A549 (cell line): ENCODE data around the gene DNAJC18. TPM values are rescaled to one million over a fixed set of nuclear protein-coding genes. Genes with fewer than 3 reads are reported as not detected.

Source experiments
- ATAC-seq, 2 experiments: fragments of 200-7000 bp in 1 of 2; fragments of >200 bp in 1 of 2; cut with Nextera tagmentation in 1 of 2; cut with Tn5 transposase in 1 of 2; 3 replicates each; pipeline versions ENCODE4 v1.8.0 to v1.9.1; 2018 to 2020; ENCODE audit warnings: mild to moderate bottlenecking in 1 of 2, moderate library complexity in 1 of 2
- CTCF ChIA-PET: fragments of 300-600 bp; sonication (Branson Sonifier 250); formaldehyde crosslinking; extraction: SDS; loops from one replicate; lab custom pipeline; 2021; ENCODE audit warnings: antibody characterized with exemption, inconsistent platforms; lab: Yijun Ruan, JAX
- POLR2A ChIA-PET: fragments of 350-600 bp; formaldehyde crosslinking; extraction: SDS; loops from one replicate; lab custom pipeline; 2021; ENCODE audit warnings: antibody characterized with exemption, inconsistent platforms; lab: Yijun Ruan, JAX
- DNase-seq, 2 experiments: peaks; one replicate each; pipeline versions ENCODE4 v3.0.0 to v3.0.0-alpha.2; 2011 to 2016; ENCODE audit warnings: low read depth in 1 of 2, low spot score in 1 of 2
- FAIRE-seq: peaks from 2 replicates; lab custom pipeline; 2011; peaks lifted over from hg19 to GRCh38; lab: Jason Lieb, UNC
- H3K27ac ChIP-seq, 2 experiments: fragments of >200 bp; sonication (Bioruptor Twin); formaldehyde crosslinking; 3 replicates each; pipeline ENCODE4 v1.5.1; 2016 to 2017
- H3K4me1 ChIP-seq: fragments of >200 bp; sonication (Bioruptor Twin); formaldehyde crosslinking; 3 replicates; pipeline ENCODE4 v1.6.1; 2016
- H3K4me2 ChIP-seq: fragments of >200 bp; sonication (Bioruptor Twin); formaldehyde crosslinking; 3 replicates; pipeline ENCODE4 v1.6.1; 2016
- H3K4me3 ChIP-seq: fragments of >200 bp; sonication (Bioruptor Twin); formaldehyde crosslinking; 3 replicates; pipeline ENCODE4 v1.5.1; 2016
- H3K9me3 ChIP-seq: fragments of >200 bp; sonication (Bioruptor Twin); formaldehyde crosslinking; 3 replicates; pipeline ENCODE4 v1.6.1; 2016
- BCL3 ChIP-seq: fragments of >200 bp; sonication (Bioruptor Twin); formaldehyde crosslinking; IDR thresholded peaks from 3 replicates; pipeline ENCODE4 v1.6.1; 2016
- CEBPB ChIP-seq, 2 experiments: fragments of >200 bp in 1 of 2; sonication (Bioruptor Twin) in 1 of 2; formaldehyde crosslinking in 1 of 2; IDR thresholded peaks; 2 replicates each; pipeline ENCODE4 v1.6.1; 2012 to 2016
- CHD2 ChIP-seq: fragments of 150-350 bp; IDR thresholded peaks from 2 replicates; pipeline ENCODE4 v1.6.1; 2014; ENCODE audit warnings: low read length; ENCODE audit not compliant: partially characterized antibody
- CTCF ChIP-seq: fragments of >200 bp; sonication (Bioruptor Twin); formaldehyde crosslinking; IDR thresholded peaks from 3 replicates; pipeline ENCODE4 v1.5.1; 2016
- E2F6 ChIP-seq: IDR thresholded peaks from 2 replicates; pipeline ENCODE4 v1.6.1; 2012; ENCODE audit warnings: low read depth, borderline replicate concordance
- EHF ChIP-seq: fragments of 250-450 bp; sonication (Bioruptor Pico); IDR thresholded peaks from 2 replicates; pipeline ENCODE4 v1.5.0; 2020; ENCODE audit warnings: mild to moderate bottlenecking
- ESRRA ChIP-seq: fragments of 150-350 bp; IDR thresholded peaks from 2 replicates; pipeline ENCODE4 v1.6.1; 2014; ENCODE audit warnings: mild to moderate bottlenecking, low read length, borderline replicate concordance
- FOSL2 ChIP-seq, 2 experiments: fragments of 450-650 bp in 1 of 2; fragments of >200 bp in 1 of 2; sonication (Bioruptor Twin) in 1 of 2; formaldehyde crosslinking; IDR thresholded peaks; 2 replicates each; pipeline versions ENCODE4 v1.5.0 to v1.6.1; 2016 to 2020; ENCODE audit warnings: mild to moderate bottlenecking in 1 of 2, moderate library complexity in 1 of 2
- HMGXB4 ChIP-seq: fragments of 250-450 bp; sonication (Bioruptor Pico); IDR thresholded peaks from 2 replicates; pipeline ENCODE4 v1.5.0; 2021; ENCODE audit warnings: mild to moderate bottlenecking, moderate library complexity, borderline replicate concordance
- JUN ChIP-seq, 2 experiments: fragments of >200 bp; sonication (Bioruptor Twin); formaldehyde crosslinking; IDR thresholded peaks; 2 replicates in 1 of 2; 3 replicates in 1 of 2; pipeline ENCODE4 v1.6.1; 2016 to 2017
- MAFK ChIP-seq: fragments of 450-650 bp; IDR thresholded peaks from 2 replicates; pipeline ENCODE4 v1.6.1; 2014; ENCODE audit not compliant: partially characterized antibody
- MAX ChIP-seq: IDR thresholded peaks from 2 replicates; pipeline ENCODE4 v1.6.1; 2012
- MYC ChIP-seq: IDR thresholded peaks from 2 replicates; pipeline ENCODE4 v1.6.1; 2012; ENCODE audit warnings: mild to moderate bottlenecking, inconsistent platforms, low read length, improper control_type of control experiment, borderline replicate concordance
- NPAS2 ChIP-seq: fragments of 250-450 bp; sonication (Bioruptor Pico); IDR thresholded peaks from 2 replicates; pipeline ENCODE4 v1.8.0; 2022; ENCODE audit warnings: mild to moderate bottlenecking, moderate library complexity, borderline replicate concordance
- NR3C1 ChIP-seq: fragments of >200 bp; sonication (Bioruptor Twin); formaldehyde crosslinking; IDR thresholded peaks from 3 replicates; pipeline ENCODE4 v1.6.1; 2017
- PHF8 ChIP-seq: fragments of 200-600 bp; sonication (generic); IDR thresholded peaks from 2 replicates; pipeline ENCODE4 v1.6.1; 2016; ENCODE audit warnings: low read depth, mild to moderate bottlenecking, antibody characterized with exemption, moderate library complexity, borderline replicate concordance
- POLR2A ChIP-seq: IDR thresholded peaks from 2 replicates; pipeline ENCODE4 v1.6.1; 2012; ENCODE audit warnings: mild to moderate bottlenecking, low read length
- POLR2AphosphoS2 ChIP-seq: conservative IDR thresholded peaks from 2 replicates; pipeline ENCODE4 v1.6.1; 2012; ENCODE audit warnings: low read length, improper control_type of control experiment, inconsistent platforms
- RAD21 ChIP-seq, 2 experiments: fragments of >200 bp in 1 of 2; sonication (Bioruptor Twin) in 1 of 2; formaldehyde crosslinking in 1 of 2; IDR thresholded peaks in 1 of 2; conservative IDR thresholded peaks in 1 of 2; 2 replicates in 1 of 2; 3 replicates in 1 of 2; pipeline ENCODE4 v1.6.1; 2012 to 2018; ENCODE audit warnings: inconsistent platforms in 1 of 2
- RARB ChIP-seq: fragments of 250-450 bp; sonication (Bioruptor Pico); IDR thresholded peaks from 2 replicates; pipeline ENCODE4 v1.8.0; 2021; ENCODE audit warnings: mild to moderate bottlenecking, moderate library complexity
- RCOR1 ChIP-seq: fragments of 150-350 bp; IDR thresholded peaks from 2 replicates; pipeline ENCODE4 v1.6.1; 2014; ENCODE audit warnings: antibody characterized with exemption, low read length, low read depth
- RNF2 ChIP-seq: fragments of 200-600 bp; sonication (generic); IDR thresholded peaks from 2 replicates; pipeline ENCODE4 v1.6.1; 2016; ENCODE audit warnings: low read depth, mild to moderate bottlenecking, antibody characterized with exemption, moderate library complexity, borderline replicate concordance
- SMC3 ChIP-seq: fragments of >200 bp; sonication (Bioruptor Twin); formaldehyde crosslinking; IDR thresholded peaks from 3 replicates; pipeline ENCODE4 v1.6.1; 2018; ENCODE audit warnings: inconsistent platforms
- SREBF2 ChIP-seq: fragments of 450-650 bp; IDR thresholded peaks from 2 replicates; pipeline ENCODE4 v1.6.1; 2014; ENCODE audit warnings: mild to moderate bottlenecking, moderate library complexity
- TFCP2L1 ChIP-seq: fragments of 250-450 bp; sonication (Bioruptor Pico); IDR thresholded peaks from 2 replicates; pipeline ENCODE4 v1.5.0; 2021; ENCODE audit warnings: mild to moderate bottlenecking
- TP53 ChIP-seq: fragments of 250-450 bp; sonication (Bioruptor Pico); IDR thresholded peaks from 2 replicates; pipeline ENCODE4 v1.5.0; 2021; ENCODE audit warnings: mild to moderate bottlenecking, moderate library complexity
- ZC3H11A ChIP-seq: fragments of 450-650 bp; IDR thresholded peaks from 2 replicates; pipeline ENCODE4 v1.6.1; 2014; ENCODE audit warnings: antibody characterized with exemption, mild to moderate bottlenecking
- ZFP36 ChIP-seq: fragments of 450-650 bp; IDR thresholded peaks from 2 replicates; pipeline ENCODE4 v1.6.1; 2014; ENCODE audit warnings: borderline replicate concordance; ENCODE audit not compliant: partially characterized antibody
- ZNF302 ChIP-seq: fragments of 250-450 bp; sonication (Bioruptor Pico); IDR thresholded peaks from 2 replicates; pipeline ENCODE4 v1.9.0; 2021; ENCODE audit warnings: inconsistent platforms, mild to moderate bottlenecking, moderate library complexity
- WGBS: methylation state at CpG from one replicate; pipeline ENCODE4 v1.1.6; 2017; ENCODE audit errors: missing lambda C conversion rate; 5-methylcytosine and 5-hydroxymethylcytosine counted together
- polyA plus RNA-seq, 4 experiments: library from polyadenylated mRNA; depleted of rRNA in 3 of 4; stranded (reverse); fragments of >200 nt; fragmentation: RNase III in 1 of 4; extraction: RNeasy Plus Mini Kit Qiagen cat#74134 plus additional on column Dnase treatment in 1 of 4; gene quantifications; 2 replicates in 3 of 4; 3 replicates in 1 of 4; pipeline ENCODE4 v1.2.3, GENCODE V29; 2011 to 2017

Gene DNAJC18
- polyA plus RNA-seq, 2 of the 4 experiments (the other 2 are of a cell fraction) = 5.3 TPM

GRCh38 chr5:139392678-139393496 lies 46.4 kb downstream of the DNAJC18 start:
- Histone ChIP-seq H3K4me3 (peak overlapping the region; percentile 85), H3K4me1 (peaks cover 44% of the 10 kb centered on the region), H3K4me2 (peak overlapping the region; percentile 93), H3K27ac (peak overlapping the region; percentile 89 to 92), H3K9me3 (no peaks in the 10 kb centered on the region)
- DNase-seq (peak; percentile 85 to 92), ATAC-seq (peak; percentile 75 to 89), FAIRE-seq (no peak)
- ChIA-PET POLR2A (interaction anchor here (0.5 to 3.1 kb wide), 7 partner anchors 9 to 99 kb away, joined by 3 to 18 read pairs (median 3); partner anchors contain the start of genes PAIP2 and SLC23A1), CTCF (interaction anchor here (0.6 to 2.4 kb wide), 12 partner anchors 9 to 568 kb away, joined by 3 to 16 read pairs (median 4); partner anchors contain the start of genes MATR3 and PAIP2)
- 56% methylated on average over 37 of the region's 77 CpGs for WGBS
- TF ChIP-seq MAFK = no peak
- TF ChIP-seq CEBPB (IDR thresholded peaks at IDR 0.05) = no peak
- no peak for TF ChIP-seq ZNF302
- no peak for TF ChIP-seq POLR2A
- TF ChIP-seq MAX = peak; percentile 46; the same call in 1 of the 2 replicates
- peak; percentile 87 to 96 for TF ChIP-seq RAD21 (conservative IDR thresholded peaks at IDR 0.05 in 1 of 2, IDR thresholded peaks at IDR 0.05 in 1 of 2)
- no peak for TF ChIP-seq EHF (CRISPR knock-in tag)
- no peak for TF ChIP-seq FOSL2 (IDR thresholded peaks at IDR 0.05)
- TF ChIP-seq FOSL2 (CRISPR knock-in tag; IDR thresholded peaks at IDR 0.05) = no peak
- peak; percentile 64 for TF ChIP-seq CHD2
- peak; percentile 61; the same call in 1 of the 2 replicates for TF ChIP-seq E2F6
- no peak for TF ChIP-seq ESRRA
- TF ChIP-seq NR3C1 = no peak
- no peak for TF ChIP-seq HMGXB4
- no peak for TF ChIP-seq ZC3H11A
- TF ChIP-seq JUN (IDR thresholded peaks at IDR 0.05) = peak in 1 of 2 experiments; percentile 28; a peak in 2 of 5 replicates
- TF ChIP-seq POLR2AphosphoS2 = 0 out of 2 replicates have a peak, but pooled peaks have one; percentile 5
- peak; percentile 86 for TF ChIP-seq SMC3
- TF ChIP-seq PHF8 = no peak
- no peak for TF ChIP-seq TP53 (CRISPR knock-in tag)
- no peak for TF ChIP-seq RNF2
- no peak; the same call in 1 of the 2 replicates for TF ChIP-seq MYC
- no peak for TF ChIP-seq NPAS2 (CRISPR knock-in tag)
- no peak for TF ChIP-seq SREBF2
- no peak for TF ChIP-seq ZFP36
- peak; percentile 86 for TF ChIP-seq CTCF
- no peak for TF ChIP-seq BCL3
- TF ChIP-seq TFCP2L1 (CRISPR knock-in tag) = 0 out of 2 replicates have a peak, but pooled peaks have one; percentile 21
- TF ChIP-seq RARB (CRISPR knock-in tag) = no peak
- TF ChIP-seq RCOR1 = no peak
